ENCODE data around the gene PIWIL4.

The PIWIL4 gene

DNA sequence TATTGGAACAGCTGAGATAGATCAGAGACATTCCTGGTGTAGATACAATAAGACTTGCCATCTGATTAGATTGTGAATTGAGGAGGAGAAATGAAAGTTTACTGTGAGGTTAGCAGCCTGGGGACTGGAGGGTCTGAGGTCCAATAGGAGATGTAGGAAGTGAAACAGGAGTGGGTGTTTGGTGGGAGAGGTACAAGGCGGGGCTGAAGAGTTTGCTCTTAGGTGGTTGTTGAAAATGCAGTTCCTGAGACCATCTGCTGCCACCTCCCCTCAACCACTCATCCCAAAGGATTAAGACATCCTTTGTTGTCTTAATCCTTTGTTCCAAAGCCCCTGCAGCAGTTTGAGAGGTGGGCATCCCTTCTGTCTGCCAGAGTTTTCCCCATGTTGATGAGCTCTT lies 14.8 kb downstream of the PIWIL4 start:
- intact Hi-C loops (cut with DNase I; ENCODE audit: low total_unique reads) = no loop called here
- TF ChIP-seq, protein P1, sequence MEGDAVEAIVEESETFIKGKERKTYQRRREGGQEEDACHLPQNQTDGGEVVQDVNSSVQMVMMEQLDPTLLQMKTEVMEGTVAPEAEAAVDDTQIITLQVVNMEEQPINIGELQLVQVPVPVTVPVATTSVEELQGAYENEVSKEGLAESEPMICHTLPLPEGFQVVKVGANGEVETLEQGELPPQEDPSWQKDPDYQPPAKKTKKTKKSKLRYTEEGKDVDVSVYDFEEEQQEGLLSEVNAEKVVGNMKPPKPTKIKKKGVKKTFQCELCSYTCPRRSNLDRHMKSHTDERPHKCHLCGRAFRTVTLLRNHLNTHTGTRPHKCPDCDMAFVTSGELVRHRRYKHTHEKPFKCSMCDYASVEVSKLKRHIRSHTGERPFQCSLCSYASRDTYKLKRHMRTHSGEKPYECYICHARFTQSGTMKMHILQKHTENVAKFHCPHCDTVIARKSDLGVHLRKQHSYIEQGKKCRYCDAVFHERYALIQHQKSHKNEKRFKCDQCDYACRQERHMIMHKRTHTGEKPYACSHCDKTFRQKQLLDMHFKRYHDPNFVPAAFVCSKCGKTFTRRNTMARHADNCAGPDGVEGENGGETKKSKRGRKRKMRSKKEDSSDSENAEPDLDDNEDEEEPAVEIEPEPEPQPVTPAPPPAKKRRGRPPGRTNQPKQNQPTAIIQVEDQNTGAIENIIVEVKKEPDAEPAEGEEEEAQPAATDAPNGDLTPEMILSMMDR (IDR thresholded peaks at IDR 0.05) = no peak
- no peaks in the 10 kb centered on the region for H3K4me1 ChIP-seq
- no peaks in the 10 kb centered on the region for H3K27me3 ChIP-seq
- no peak overlapping the region for H3K27ac ChIP-seq
- H3K36me3 ChIP-seq = no peaks in the 10 kb centered on the region
- no peak for DNase-seq
- H3K9me3 ChIP-seq = no peaks in the 10 kb centered on the region
- H3K4me3 ChIP-seq = no peak overlapping the region

DNA sequence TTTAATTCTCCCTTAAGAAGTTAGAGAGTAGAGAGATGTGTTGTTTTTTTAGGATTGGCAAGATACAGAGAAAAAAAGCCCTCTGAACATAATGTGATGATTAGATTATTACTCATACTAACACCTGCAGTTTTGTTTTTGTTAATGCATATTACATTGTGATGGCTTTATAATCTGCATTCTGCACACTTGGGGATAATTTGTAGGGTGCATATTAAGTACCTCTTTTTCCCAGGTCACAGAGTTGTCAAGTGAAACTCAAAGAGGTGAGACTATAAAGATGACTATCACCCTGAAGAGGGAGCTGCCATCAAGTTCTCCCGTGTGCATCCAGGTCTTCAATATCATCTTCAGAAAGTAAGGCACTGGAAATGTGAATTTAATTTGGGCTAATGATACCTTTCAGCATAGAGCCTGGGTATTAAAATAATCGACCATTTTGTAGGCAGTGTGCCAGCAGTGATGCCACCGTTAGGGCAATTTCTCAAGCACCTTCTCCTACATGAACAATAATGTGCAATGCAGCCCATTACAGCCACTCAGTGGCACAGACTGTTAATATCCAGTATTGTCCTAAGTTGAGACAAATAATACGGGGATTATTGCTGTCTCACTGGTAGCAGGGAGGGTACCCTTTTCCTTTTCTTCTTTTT lies 16.2 kb downstream of the PIWIL4 start:
- DNase-seq = no peak
- H3K27ac ChIP-seq = no peak overlapping the region
- intact Hi-C loops (cut with DNase I; ENCODE audit: low total_unique reads) = no loop called here
- no peaks in the 10 kb centered on the region for H3K36me3 ChIP-seq
- no peak overlapping the region for H3K4me3 ChIP-seq
- TF ChIP-seq, protein P1 (IDR thresholded peaks at IDR 0.05) = no peak
- H3K9me3 ChIP-seq = no peaks in the 10 kb centered on the region
- H3K4me1 ChIP-seq = no peaks in the 10 kb centered on the region
- no peaks in the 10 kb centered on the region for H3K27me3 ChIP-seq

DNA sequence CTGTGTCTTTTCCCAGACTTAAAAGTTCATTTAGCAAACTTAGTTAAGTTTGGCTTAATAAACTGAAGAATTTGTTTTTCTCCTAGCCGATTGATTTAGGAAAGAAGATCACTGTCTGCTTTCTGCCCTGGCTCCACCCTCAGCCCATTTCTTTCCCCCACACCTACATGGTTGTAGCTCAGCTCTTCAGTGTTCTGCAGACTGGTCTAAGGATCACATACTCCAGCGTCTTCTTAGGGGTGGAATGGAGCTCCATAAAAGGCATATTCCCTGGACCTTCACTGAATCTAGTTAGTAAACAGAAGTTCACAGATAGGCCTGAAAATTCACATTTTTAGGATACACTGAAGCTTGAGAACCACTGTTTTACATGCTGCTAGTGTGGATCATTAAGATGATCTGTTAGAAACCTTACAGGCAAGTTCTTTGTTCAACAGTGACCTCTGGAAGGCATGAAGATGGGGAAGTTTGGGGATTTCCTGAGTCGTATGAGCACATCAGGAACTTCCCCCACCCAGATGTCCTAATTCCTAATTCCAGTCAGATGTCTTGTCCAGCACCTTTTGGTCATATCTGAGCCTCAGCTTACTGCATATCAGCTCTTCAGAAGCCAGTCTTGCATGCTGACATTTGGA lies 16.8 kb downstream of the PIWIL4 start:
- intact Hi-C loops (cut with DNase I; ENCODE audit: low total_unique reads) = no loop called here
- TF ChIP-seq, protein P1 (IDR thresholded peaks at IDR 0.05) = no peak
- H3K27me3 ChIP-seq = no peaks in the 10 kb centered on the region
- H3K36me3 ChIP-seq = peaks cover under 1 to 1% (median under 1%) of the 10 kb centered on the region in 3 donors
- no peak for DNase-seq
- H3K4me3 ChIP-seq = no peak overlapping the region
- no peaks in the 10 kb centered on the region for H3K4me1 ChIP-seq
- H3K9me3 ChIP-seq = no peaks in the 10 kb centered on the region
- no peak overlapping the region for H3K27ac ChIP-seq

DNA sequence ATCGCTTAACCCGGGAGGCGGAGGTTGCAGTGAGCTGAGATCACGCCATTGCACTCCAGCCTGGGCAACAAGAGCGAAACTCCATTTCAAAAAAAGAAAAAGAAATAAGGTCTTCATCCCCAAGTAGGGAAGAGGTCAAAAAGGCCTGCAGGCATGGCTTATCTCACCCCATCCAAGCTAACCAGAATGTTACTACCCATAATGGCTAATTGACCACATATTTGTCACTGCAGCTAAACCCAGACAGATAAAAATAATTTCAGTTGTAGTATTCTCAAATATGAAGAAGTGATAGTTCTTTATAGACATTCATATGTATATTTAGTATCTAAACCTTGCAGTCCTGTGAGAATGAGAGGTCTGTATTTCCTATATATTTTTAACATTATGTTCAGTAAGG lies 17.8 kb downstream of the PIWIL4 start:
- no peaks in the 10 kb centered on the region for H3K27me3 ChIP-seq
- no peaks in the 10 kb centered on the region for H3K9me3 ChIP-seq
- intact Hi-C loops (cut with DNase I; ENCODE audit: low total_unique reads) = no loop called here
- DNase-seq = no peak
- no peak overlapping the region for H3K4me3 ChIP-seq
- no peak overlapping the region for H3K27ac ChIP-seq
- H3K36me3 ChIP-seq = peaks cover 10 to 11% (median 10%) of the 10 kb centered on the region in 3 donors
- TF ChIP-seq, protein P1 (IDR thresholded peaks at IDR 0.05) = no peak
- H3K4me1 ChIP-seq = no peaks in the 10 kb centered on the region

DNA sequence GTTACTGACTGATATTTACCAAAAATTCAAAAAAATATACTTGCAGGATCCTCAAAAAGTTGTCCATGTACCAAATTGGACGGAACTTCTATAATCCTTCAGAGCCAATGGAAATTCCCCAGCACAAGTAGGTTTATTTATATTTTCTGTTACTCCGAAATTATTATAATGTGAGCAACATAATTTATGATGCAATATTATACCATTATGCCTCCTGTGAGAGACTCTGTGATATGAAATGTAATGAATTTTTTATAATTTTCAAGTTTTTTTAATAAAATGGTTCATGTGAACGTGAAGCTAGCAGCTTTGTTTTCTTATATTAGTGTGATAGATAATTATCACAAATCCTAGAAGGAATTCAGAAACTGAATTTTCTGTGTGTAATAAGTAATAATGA lies 18.2 kb downstream of the PIWIL4 start:
- no peak overlapping the region for H3K4me3 ChIP-seq
- H3K4me1 ChIP-seq = no peaks in the 10 kb centered on the region
- no peak overlapping the region for H3K27ac ChIP-seq
- TF ChIP-seq, protein P1 (IDR thresholded peaks at IDR 0.05) = no peak
- peaks cover 14 to 16% (median 15%) of the 10 kb centered on the region in 3 donors for H3K36me3 ChIP-seq
- no peaks in the 10 kb centered on the region for H3K27me3 ChIP-seq
- DNase-seq = no peak
- intact Hi-C loops (cut with DNase I; ENCODE audit: low total_unique reads) = no loop called here
- no peaks in the 10 kb centered on the region for H3K9me3 ChIP-seq

Measured in tibial artery (tissue), 4 donors.